ENCODE measurements around the gene KLHDC3.

DNA sequence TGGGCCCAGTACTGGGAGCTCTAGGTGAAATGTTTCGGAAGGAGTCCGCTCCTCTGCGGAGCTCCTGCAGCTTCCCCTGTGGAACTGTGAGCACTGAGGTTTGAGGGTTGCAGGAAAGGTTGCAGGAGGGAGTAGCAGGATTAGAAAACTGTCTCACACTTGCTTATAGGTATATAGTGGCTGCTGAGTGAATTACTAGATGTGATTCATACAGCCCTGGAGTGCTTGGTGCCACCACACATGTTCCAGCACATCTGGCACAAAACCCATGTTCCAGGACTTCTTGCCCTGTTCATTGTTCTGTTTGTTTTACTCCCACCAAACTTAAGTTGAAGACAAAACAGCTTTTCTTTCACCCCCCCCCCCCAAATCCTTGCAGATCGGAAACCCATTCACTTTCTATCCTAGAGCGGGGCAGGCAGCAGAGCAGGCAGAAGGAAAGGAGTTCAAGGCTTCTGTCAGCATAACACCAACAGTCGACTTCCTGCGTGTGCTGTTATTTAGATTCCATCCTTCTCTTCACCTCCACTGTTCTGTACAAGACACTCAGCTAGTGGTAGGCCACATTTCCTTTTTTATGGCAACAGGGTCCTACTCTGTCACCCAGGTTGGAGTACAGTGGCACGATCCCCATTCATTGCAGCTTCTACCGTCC, 34.4 kb upstream of the KLHDC3 start:
- TF ChIP-seq, protein P1, sequence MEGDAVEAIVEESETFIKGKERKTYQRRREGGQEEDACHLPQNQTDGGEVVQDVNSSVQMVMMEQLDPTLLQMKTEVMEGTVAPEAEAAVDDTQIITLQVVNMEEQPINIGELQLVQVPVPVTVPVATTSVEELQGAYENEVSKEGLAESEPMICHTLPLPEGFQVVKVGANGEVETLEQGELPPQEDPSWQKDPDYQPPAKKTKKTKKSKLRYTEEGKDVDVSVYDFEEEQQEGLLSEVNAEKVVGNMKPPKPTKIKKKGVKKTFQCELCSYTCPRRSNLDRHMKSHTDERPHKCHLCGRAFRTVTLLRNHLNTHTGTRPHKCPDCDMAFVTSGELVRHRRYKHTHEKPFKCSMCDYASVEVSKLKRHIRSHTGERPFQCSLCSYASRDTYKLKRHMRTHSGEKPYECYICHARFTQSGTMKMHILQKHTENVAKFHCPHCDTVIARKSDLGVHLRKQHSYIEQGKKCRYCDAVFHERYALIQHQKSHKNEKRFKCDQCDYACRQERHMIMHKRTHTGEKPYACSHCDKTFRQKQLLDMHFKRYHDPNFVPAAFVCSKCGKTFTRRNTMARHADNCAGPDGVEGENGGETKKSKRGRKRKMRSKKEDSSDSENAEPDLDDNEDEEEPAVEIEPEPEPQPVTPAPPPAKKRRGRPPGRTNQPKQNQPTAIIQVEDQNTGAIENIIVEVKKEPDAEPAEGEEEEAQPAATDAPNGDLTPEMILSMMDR (IDR thresholded peaks at IDR 0.05), result no peak
- TF ChIP-seq POLR2A (IDR thresholded peaks at IDR 0.05), result no peak
